Measurements from ENCODE around the gene FTCD.

- TF ChIP-seq CTCF (IDR thresholded peaks at IDR 0.05) = no peak
- peak; percentile 56 to 65 for TF ChIP-seq POLR2A (IDR thresholded peaks at IDR 0.05)
Measured at GRCh38 chr21:46092026-46092764, 63.2 kb downstream of the FTCD start.

Measured in uterus (tissue), 2 donors.